ENCODE results near the gene HOXA1.

Gene HOXA1

GRCh38 chr7:27079234-27079975 is 16.4 kb downstream of the HOXA1 start:
- Histone ChIP-seq H2AFZ (ENCODE audit: low read length, unreplicated experiment) (no peak overlapping the region), H3K79me2 (ENCODE audit: control insufficient read depth, insufficient read depth, low read length, unreplicated experiment) (no peaks in the 10 kb centered on the region), H3K27ac (ENCODE audit: low read depth, low read length) (no peak overlapping the region), H3K4me1 (ENCODE audit: control insufficient read depth, insufficient read depth, low read length, unreplicated experiment) (peaks cover 2% of the 10 kb centered on the region), H3K36me3 (ENCODE audit: insufficient read depth, low read length) (no peaks in the 10 kb centered on the region), H3K4me3 (ENCODE audit: low read depth, low read length) (no peak overlapping the region), H3K27me3 (ENCODE audit: insufficient read depth, low read length) (no peaks in the 10 kb centered on the region)

GRCh38 chr7:27078616-27079233 is 17.1 kb downstream of the HOXA1 start:
- H3K79me2 ChIP-seq (ENCODE audit: control insufficient read depth, insufficient read depth, low read length, unreplicated experiment), result no peaks in the 10 kb centered on the region
- no peaks in the 10 kb centered on the region for H3K27me3 ChIP-seq (ENCODE audit: insufficient read depth, low read length)
- H3K4me1 ChIP-seq (ENCODE audit: control insufficient read depth, insufficient read depth, low read length, unreplicated experiment), result peaks cover 2% of the 10 kb centered on the region
- no peak overlapping the region for H3K4me3 ChIP-seq (ENCODE audit: low read depth, low read length)
- H2AFZ ChIP-seq (ENCODE audit: low read length, unreplicated experiment), result no peak overlapping the region
- no peaks in the 10 kb centered on the region for H3K36me3 ChIP-seq (ENCODE audit: insufficient read depth, low read length)
- H3K27ac ChIP-seq (ENCODE audit: low read depth, low read length), result no peak overlapping the region

DNA sequence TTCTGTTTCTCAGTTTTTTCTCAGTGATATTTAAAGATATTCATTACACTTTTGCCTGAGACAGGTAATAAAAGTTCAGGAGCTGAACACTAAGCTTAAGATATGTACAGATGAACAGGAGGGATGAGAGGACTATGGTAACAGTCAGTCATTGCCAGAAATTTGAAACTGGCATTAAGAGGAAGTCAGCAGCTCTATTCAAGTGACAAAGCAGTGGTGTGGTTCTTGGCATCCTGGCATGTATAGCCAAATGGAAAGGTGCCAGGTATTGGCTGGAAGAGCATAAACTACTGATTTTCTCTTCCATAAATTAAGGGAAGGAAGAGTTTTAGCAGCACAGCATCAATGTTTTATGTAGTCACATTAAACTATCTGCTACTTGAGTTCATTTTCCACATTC is 22.7 kb downstream of the HOXA1 start:
- no peak overlapping the region for H2AFZ ChIP-seq (ENCODE audit: low read length, unreplicated experiment)
- no peaks in the 10 kb centered on the region for H3K4me1 ChIP-seq (ENCODE audit: control insufficient read depth, insufficient read depth, low read length, unreplicated experiment)
- no peaks in the 10 kb centered on the region for H3K36me3 ChIP-seq (ENCODE audit: insufficient read depth, low read length)
- H3K79me2 ChIP-seq (ENCODE audit: control insufficient read depth, insufficient read depth, low read length, unreplicated experiment), result no peaks in the 10 kb centered on the region
- no peak overlapping the region for H3K27ac ChIP-seq (ENCODE audit: low read depth, low read length)
- no peak overlapping the region for H3K4me3 ChIP-seq (ENCODE audit: low read depth, low read length)
- H3K27me3 ChIP-seq (ENCODE audit: insufficient read depth, low read length), result no peaks in the 10 kb centered on the region; the same call in 1 of the 2 replicates

DNA sequence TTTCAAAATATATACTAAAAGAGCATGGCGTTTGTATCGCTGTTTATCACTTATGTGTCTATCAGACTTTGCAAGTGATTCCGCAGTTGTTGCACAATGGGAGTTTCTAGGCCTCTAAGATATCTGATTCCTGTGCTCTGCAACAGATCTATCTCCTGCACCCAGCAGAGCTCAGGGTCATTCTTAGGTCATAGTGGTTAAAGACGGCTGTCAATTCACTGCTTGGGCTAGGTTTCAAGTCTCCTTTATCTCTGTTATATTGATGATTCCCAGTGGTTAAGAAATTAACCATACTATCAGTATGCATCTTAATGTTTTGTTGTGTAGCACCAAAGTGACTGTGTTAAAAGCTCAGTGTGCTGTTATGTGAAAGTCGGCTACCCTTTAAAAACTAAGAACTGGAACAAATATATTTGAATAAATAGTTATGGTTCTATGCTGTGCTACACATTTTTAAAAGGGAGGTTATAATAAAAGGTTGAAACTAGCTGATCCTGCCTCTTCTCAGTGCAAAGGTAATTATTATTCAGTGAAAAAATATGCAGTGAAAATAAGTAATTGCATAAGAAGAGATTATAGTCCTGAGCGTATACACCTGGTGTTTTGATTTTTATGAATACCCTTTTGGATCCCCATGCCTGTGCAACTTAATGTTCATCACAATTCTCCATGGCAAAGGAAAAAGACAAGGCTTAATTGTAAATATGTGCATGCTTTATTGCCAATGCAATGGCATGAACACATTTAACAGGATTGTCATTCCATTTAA is 24.0 kb downstream of the HOXA1 start:
- Histone ChIP-seq H3K36me3 (ENCODE audit: insufficient read depth, low read length) (no peaks in the 10 kb centered on the region), H2AFZ (ENCODE audit: low read length, unreplicated experiment) (no peak overlapping the region), H3K27me3 (ENCODE audit: insufficient read depth, low read length) (peaks cover 5% of the 10 kb centered on the region; the same call in 1 of the 2 replicates), H3K27ac (ENCODE audit: low read depth, low read length) (no peak overlapping the region), H3K4me3 (ENCODE audit: low read depth, low read length) (no peak overlapping the region), H3K4me1 (ENCODE audit: control insufficient read depth, insufficient read depth, low read length, unreplicated experiment) (no peaks in the 10 kb centered on the region), H3K79me2 (ENCODE audit: control insufficient read depth, insufficient read depth, low read length, unreplicated experiment) (no peaks in the 10 kb centered on the region)

GRCh38 chr7:27068259-27068658 is 27.5 kb downstream of the HOXA1 start:
- peaks cover 5% of the 10 kb centered on the region; the same call in 1 of the 2 replicates for H3K27me3 ChIP-seq (ENCODE audit: insufficient read depth, low read length)
- no peak overlapping the region for H3K27ac ChIP-seq (ENCODE audit: low read depth, low read length)
- no peak overlapping the region for H3K4me3 ChIP-seq (ENCODE audit: low read depth, low read length)
- peaks cover 7% of the 10 kb centered on the region for H3K4me1 ChIP-seq (ENCODE audit: control insufficient read depth, insufficient read depth, low read length, unreplicated experiment)
- H3K79me2 ChIP-seq (ENCODE audit: control insufficient read depth, insufficient read depth, low read length, unreplicated experiment), result no peaks in the 10 kb centered on the region
- no peak overlapping the region for H2AFZ ChIP-seq (ENCODE audit: low read length, unreplicated experiment)
- H3K36me3 ChIP-seq (ENCODE audit: insufficient read depth, low read length), result no peaks in the 10 kb centered on the region

- Histone ChIP-seq H3K36me3 (ENCODE audit: insufficient read depth, low read length) (no peaks in the 10 kb centered on the region), H3K4me1 (ENCODE audit: control insufficient read depth, insufficient read depth, low read length, unreplicated experiment) (peaks cover 7% of the 10 kb centered on the region), H3K79me2 (ENCODE audit: control insufficient read depth, insufficient read depth, low read length, unreplicated experiment) (no peaks in the 10 kb centered on the region), H3K4me3 (ENCODE audit: low read depth, low read length) (no peak overlapping the region), H3K27me3 (ENCODE audit: insufficient read depth, low read length) (peaks cover 5% of the 10 kb centered on the region; the same call in 1 of the 2 replicates), H3K27ac (ENCODE audit: low read depth, low read length) (no peak overlapping the region), H2AFZ (ENCODE audit: low read length, unreplicated experiment) (no peak overlapping the region)
Observed at GRCh38 chr7:27066148-27066547, 29.7 kb downstream of the HOXA1 start.

- no peaks in the 10 kb centered on the region for H3K36me3 ChIP-seq (ENCODE audit: insufficient read depth, low read length)
- H3K4me3 ChIP-seq (ENCODE audit: low read depth, low read length), result no peak overlapping the region
- no peak overlapping the region for H2AFZ ChIP-seq (ENCODE audit: low read length, unreplicated experiment)
- peaks cover 5% of the 10 kb centered on the region; the same call in 1 of the 2 replicates for H3K27me3 ChIP-seq (ENCODE audit: insufficient read depth, low read length)
- H3K79me2 ChIP-seq (ENCODE audit: control insufficient read depth, insufficient read depth, low read length, unreplicated experiment), result no peaks in the 10 kb centered on the region
- H3K27ac ChIP-seq (ENCODE audit: low read depth, low read length), result no peak overlapping the region
- peaks cover 7% of the 10 kb centered on the region for H3K4me1 ChIP-seq (ENCODE audit: control insufficient read depth, insufficient read depth, low read length, unreplicated experiment)
Observed at GRCh38 chr7:27065709-27066108, 30.1 kb downstream of the HOXA1 start.

DNA sequence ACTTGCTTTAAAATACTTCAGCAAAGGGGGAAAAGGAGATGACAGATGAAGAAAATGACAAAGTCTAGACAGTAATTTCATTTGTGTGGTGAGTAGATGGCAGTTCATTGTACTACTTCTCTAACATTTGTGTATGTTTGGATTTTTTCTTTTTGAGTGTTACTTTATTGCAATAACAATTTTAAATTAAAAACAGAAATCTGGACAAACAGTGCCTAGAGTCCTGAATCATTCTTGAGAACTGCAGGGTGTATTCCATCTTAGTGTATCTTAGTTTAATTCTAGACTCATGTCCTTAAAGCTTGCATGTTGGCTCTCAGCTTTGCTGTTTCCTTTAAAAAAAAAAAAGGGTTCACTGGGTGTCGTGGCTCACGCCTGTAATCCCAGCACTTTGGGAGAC is 31.1 kb downstream of the HOXA1 start:
- H3K4me1 ChIP-seq (ENCODE audit: control insufficient read depth, insufficient read depth, low read length, unreplicated experiment), result peaks cover 7% of the 10 kb centered on the region
- no peaks in the 10 kb centered on the region for H3K36me3 ChIP-seq (ENCODE audit: insufficient read depth, low read length)
- H3K27me3 ChIP-seq (ENCODE audit: insufficient read depth, low read length), result peaks cover 5% of the 10 kb centered on the region; the same call in 1 of the 2 replicates
- no peaks in the 10 kb centered on the region for H3K79me2 ChIP-seq (ENCODE audit: control insufficient read depth, insufficient read depth, low read length, unreplicated experiment)
- peak overlapping the region; percentile 43 for H2AFZ ChIP-seq (ENCODE audit: low read length, unreplicated experiment)
- H3K4me3 ChIP-seq (ENCODE audit: low read depth, low read length), result no peak overlapping the region
- H3K27ac ChIP-seq (ENCODE audit: low read depth, low read length), result no peak overlapping the region

DNA sequence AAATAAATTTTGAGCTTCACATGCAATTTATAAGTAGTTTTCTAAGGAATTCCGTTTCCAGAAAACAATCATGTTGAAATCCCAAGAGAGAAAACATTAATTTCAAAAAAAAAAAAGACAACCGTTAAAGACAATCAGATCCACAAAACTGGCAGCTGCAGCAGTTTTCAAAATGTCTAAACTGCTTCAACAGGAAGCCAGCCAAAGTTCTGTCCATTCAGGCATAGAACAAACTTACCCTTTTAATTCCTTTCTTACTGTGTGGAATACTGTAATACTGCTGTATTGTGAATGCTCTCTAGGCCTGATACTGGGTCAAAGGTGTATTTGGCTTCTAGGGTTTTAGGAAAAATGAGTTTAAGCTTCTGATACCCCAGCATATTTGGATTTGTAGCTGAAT is 31.6 kb downstream of the HOXA1 start:
- Histone ChIP-seq H3K36me3 (ENCODE audit: insufficient read depth, low read length) (no peaks in the 10 kb centered on the region), H3K27me3 (ENCODE audit: insufficient read depth, low read length) (peaks cover 5% of the 10 kb centered on the region; the same call in 1 of the 2 replicates), H2AFZ (ENCODE audit: low read length, unreplicated experiment) (peak overlapping the region; percentile 43), H3K4me3 (ENCODE audit: low read depth, low read length) (no peak overlapping the region), H3K27ac (ENCODE audit: low read depth, low read length) (no peak overlapping the region), H3K79me2 (ENCODE audit: control insufficient read depth, insufficient read depth, low read length, unreplicated experiment) (no peaks in the 10 kb centered on the region), H3K4me1 (ENCODE audit: control insufficient read depth, insufficient read depth, low read length, unreplicated experiment) (peaks cover 7% of the 10 kb centered on the region)

DNA sequence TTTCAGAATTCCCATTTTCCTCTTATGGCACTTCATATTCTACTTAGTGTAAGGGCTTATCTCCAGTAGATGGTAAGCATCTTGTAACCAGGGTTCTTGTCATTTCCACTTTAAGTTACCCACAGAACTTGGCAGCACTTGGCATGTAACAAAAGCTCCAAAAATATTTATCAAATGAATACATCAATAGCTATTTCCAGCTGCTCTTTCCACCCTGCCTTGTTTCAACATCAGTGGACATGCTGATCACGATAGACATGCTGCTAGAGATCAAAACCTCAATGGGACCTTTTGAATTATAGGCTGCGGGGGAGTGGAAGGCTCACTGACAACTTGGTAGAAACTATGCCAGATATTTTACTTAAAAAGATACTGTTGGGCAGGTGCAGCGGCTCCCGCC is 32.9 kb downstream of the HOXA1 start:
- H2AFZ ChIP-seq (ENCODE audit: low read length, unreplicated experiment), result no peak overlapping the region

More for the DNA sequence above, 32.9 kb downstream of the HOXA1 start:
- no peak overlapping the region for H3K4me3 ChIP-seq (ENCODE audit: low read depth, low read length)
- no peaks in the 10 kb centered on the region for H3K36me3 ChIP-seq (ENCODE audit: insufficient read depth, low read length)
- no peaks in the 10 kb centered on the region for H3K79me2 ChIP-seq (ENCODE audit: control insufficient read depth, insufficient read depth, low read length, unreplicated experiment)
- H3K27me3 ChIP-seq (ENCODE audit: insufficient read depth, low read length), result 0 out of 2 replicates have a peak, but pooled peaks cover 5% of the 10 kb centered on the region
- H3K27ac ChIP-seq (ENCODE audit: low read depth, low read length), result no peak overlapping the region
- H3K4me1 ChIP-seq (ENCODE audit: control insufficient read depth, insufficient read depth, low read length, unreplicated experiment), result peaks cover 7% of the 10 kb centered on the region

Measured in ACC112 (cell line).